ENCODE measurements around the gene TBC1D24. TPM values are rescaled to one million over a fixed set of nuclear protein-coding genes. Genes with fewer than 3 reads are reported as not detected.

TBC1D24 gene
- total and polyA plus RNA-seq, 7 donors, result 3.2 to 8.9 (median 6.0) TPM

DNA sequence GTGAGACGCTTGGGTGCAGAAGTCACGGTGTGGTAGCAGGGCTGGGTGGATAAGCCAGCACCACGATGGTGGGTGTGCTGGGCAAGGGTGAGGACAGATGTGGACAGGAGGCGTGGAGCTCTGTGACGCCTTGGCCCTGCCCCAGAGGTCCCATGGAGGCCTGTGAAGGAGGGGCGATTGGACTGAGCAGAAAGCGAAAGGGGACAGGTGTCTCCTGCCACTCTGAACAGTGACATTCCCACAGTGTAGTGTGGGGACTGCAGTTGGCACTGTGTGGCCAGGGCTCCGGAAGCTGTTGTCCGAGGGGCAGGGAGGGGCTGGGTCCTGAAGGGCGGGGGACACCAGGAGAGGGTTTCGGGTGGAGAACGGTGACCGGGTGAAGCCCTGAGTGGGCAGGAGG lies 7.3 kb downstream of the TBC1D24 start:
- no peaks in the 10 kb centered on the region for H3K36me3 ChIP-seq (ENCODE audit: insufficient read depth in 1 of 2, low read depth in 1 of 2)
- DNase-seq, result no peak
- ATAC-seq, result peak in 3 of 4 donors; percentile 3 to 14 (median 4)
- TF ChIP-seq, protein P1, sequence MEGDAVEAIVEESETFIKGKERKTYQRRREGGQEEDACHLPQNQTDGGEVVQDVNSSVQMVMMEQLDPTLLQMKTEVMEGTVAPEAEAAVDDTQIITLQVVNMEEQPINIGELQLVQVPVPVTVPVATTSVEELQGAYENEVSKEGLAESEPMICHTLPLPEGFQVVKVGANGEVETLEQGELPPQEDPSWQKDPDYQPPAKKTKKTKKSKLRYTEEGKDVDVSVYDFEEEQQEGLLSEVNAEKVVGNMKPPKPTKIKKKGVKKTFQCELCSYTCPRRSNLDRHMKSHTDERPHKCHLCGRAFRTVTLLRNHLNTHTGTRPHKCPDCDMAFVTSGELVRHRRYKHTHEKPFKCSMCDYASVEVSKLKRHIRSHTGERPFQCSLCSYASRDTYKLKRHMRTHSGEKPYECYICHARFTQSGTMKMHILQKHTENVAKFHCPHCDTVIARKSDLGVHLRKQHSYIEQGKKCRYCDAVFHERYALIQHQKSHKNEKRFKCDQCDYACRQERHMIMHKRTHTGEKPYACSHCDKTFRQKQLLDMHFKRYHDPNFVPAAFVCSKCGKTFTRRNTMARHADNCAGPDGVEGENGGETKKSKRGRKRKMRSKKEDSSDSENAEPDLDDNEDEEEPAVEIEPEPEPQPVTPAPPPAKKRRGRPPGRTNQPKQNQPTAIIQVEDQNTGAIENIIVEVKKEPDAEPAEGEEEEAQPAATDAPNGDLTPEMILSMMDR (IDR thresholded peaks at IDR 0.05), result no peak
- peaks cover 37% of the 10 kb centered on the region for H3K4me1 ChIP-seq
- peak overlapping the region; percentile 56 for H3K4me3 ChIP-seq
- intact Hi-C loops (cut with DNase I), result no loop called here
- H3K27me3 ChIP-seq (ENCODE audit: insufficient read depth in 3 of 3, low read length in 2 of 3), result no peaks in the 10 kb centered on the region
- no peaks in the 10 kb centered on the region for H3K9me3 ChIP-seq
- H3K27ac ChIP-seq, result peak overlapping the region; percentile 89
- 26 to 35% (median 28%) methylated on average over 13 of the region's 13 CpGs for WGBS, 3 donors

DNA sequence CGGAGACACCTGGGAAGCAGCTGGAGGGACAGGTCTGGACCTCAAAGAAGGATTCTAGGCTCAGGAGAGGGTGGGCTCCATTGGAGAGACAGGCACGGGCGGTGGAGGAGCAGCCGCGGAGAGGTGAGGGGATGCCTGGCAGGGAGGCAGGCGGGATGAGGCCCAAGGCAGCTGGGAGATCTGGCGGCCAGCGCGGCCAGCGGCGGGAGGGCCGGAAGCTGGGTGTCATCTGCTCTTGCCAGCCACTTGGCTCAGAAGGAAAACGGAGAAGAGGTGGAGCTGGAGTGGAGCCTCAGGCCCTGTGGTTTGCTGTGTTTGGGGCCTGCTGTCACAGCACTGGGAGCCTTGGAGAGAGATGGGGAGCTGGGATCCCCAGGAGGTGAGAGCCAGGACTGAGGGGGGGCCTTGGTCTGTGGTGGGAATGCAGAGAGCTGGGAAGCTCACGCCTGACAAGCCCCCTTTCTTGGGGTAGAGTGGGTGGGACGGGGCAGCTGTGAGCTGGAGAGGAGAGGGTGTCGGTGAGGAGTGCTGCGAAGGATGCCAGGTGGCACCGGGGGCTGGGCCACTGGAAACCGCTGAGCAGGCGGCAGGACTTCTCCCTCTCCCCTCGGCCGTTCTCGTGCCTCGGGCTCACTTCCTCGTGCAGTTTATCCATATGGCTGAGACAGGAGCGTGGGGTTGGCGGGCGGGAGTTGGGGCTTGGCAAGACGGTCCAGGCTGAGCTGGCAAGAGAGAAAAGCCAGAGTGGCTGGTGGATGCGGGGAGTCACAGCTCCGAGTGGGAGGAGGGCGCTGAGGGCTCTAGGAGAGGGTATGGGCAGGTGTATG lies 8.0 kb downstream of the TBC1D24 start:
- TF ChIP-seq, protein P1 (IDR thresholded peaks at IDR 0.05), result no peak
- H3K4me3 ChIP-seq, result peak overlapping the region; percentile 56
- no peaks in the 10 kb centered on the region for H3K36me3 ChIP-seq (ENCODE audit: insufficient read depth in 1 of 2, low read depth in 1 of 2)
- no peaks in the 10 kb centered on the region for H3K27me3 ChIP-seq (ENCODE audit: insufficient read depth in 3 of 3, low read length in 2 of 3)
- peaks cover 38% of the 10 kb centered on the region for H3K4me1 ChIP-seq
- ATAC-seq (peak; percentile 86 to 94 (median 92)), DNase-seq (peak; percentile 78 to 87)
- H3K9me3 ChIP-seq, result no peaks in the 10 kb centered on the region
- intact Hi-C loops (cut with DNase I), result no loop called here
- H3K27ac ChIP-seq, result peak overlapping the region; percentile 89
- WGBS, 3 donors, result 23 to 30% (median 24%) methylated on average over 26 to 32 of the region's 32 CpGs

DNA sequence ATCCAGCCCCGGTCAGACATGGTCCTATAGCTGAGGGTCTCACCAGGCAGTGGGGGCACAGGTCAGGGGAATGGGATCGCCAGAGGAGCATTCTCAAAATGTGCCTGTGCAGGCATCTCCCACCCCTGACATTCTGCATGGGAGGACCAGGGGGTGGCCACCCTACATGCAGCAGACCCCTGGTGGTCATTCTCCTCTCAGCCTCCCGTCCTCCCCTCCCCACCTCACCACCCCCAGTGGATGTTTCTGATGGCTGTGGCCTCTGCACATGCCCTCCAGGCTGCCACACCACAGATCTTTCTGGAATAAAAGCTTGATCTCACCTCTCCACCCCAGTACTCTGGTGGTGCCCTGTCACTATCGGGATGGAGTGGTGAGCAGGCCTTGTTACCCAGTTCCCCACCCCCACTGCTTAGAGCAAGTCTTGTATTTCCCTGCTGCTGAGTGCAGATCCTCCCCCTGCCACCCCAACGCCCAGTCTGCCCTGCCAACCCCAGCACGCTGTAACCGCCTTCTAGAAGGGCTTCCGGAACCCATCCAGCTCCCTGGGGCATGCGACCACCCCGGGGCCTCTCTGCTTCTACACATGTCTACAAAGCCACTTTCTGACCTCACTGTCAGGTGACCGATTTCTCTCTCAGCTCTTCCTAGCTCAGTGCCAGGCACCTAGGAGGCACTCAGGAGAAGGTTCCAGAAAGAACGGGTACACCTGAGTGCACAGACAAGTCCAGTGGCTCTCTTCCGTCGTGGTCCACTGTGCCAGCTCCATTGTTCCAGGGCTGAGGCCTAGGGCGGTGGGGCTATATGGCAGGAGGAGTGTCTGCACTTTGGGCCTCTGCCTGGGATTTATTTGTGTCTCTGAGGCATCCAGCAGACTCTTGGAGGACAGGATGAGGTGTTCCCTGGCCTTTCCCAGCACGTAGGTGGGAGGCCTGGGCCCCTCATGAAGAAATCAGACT lies 9.3 kb downstream of the TBC1D24 start:
- TF ChIP-seq, protein P1 (IDR thresholded peaks at IDR 0.05), result no peak
- DNase-seq, result no peak

DNA sequence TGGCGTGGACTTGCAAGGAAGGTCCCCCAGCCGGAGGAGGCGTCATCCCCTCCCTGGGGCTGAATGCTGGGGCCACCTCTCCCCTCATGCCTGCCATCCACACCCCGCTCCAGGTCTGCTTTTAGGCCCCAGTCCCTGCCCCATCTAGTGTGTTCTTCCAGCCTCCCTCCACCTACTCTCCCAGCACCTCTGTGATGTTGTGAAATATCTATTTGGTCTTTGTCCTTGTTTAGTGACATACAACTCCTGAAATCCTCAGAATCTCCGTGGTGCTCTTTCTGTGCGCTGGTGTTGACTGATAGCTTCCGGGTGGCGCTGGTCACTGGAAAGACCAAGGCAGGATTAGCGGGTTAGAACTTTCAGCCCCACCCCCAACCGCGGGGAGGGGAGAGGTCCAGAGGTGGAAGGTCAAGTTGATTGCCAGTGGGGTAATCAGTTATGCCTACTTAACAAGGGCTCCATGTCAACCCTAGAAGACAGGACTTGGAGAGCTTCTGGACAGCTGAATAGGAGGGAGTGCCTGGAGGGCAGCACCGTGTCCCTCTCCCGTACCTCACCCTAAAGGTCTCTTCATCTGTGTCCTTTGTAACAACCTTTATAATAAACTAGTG lies 10.1 kb downstream of the TBC1D24 start:
- WGBS, 3 donors, result 79 to 83% (median 81%) methylated on average over 13 of the region's 13 CpGs
- Histone ChIP-seq H3K36me3 (ENCODE audit: insufficient read depth in 1 of 2, low read depth in 1 of 2) (no peaks in the 10 kb centered on the region), H3K4me1 (peaks cover 38% of the 10 kb centered on the region), H3K4me3 (no peak overlapping the region), H3K27ac (peak overlapping the region; percentile 89), H3K27me3 (ENCODE audit: insufficient read depth in 3 of 3, low read length in 2 of 3) (no peaks in the 10 kb centered on the region), H3K9me3 (no peaks in the 10 kb centered on the region)
- ATAC-seq (no peak), DNase-seq (no peak)
- intact Hi-C loops (cut with DNase I), result loop anchor here in 1 of 2 donors (5.0 kb wide), 1 partner anchor 328 kb away; the partner anchor contains the start of gene TRAF7
- TF ChIP-seq, protein P1 (IDR thresholded peaks at IDR 0.05), result no peak

More for the DNA sequence above, 9.3 kb downstream of the TBC1D24 start:
- Histone ChIP-seq H3K4me3 (no peak overlapping the region), H3K4me1 (peaks cover 38% of the 10 kb centered on the region), H3K36me3 (ENCODE audit: insufficient read depth in 1 of 2, low read depth in 1 of 2) (no peaks in the 10 kb centered on the region), H3K27me3 (ENCODE audit: insufficient read depth in 3 of 3, low read length in 2 of 3) (no peaks in the 10 kb centered on the region), H3K27ac (peak overlapping the region; percentile 89), H3K9me3 (no peaks in the 10 kb centered on the region)
- ATAC-seq, result no peak
- intact Hi-C loops (cut with DNase I), result no loop called here
- WGBS, 3 donors, result 66 to 84% (median 71%) methylated on average over 15 to 16 of the region's 16 CpGs
